NCI-H82 (cell line): ENCODE results near the gene GOLIM4.

Experiments
- DNase-seq: peaks from one replicate; lab custom pipeline; 2025; lab: John Stamatoyannopoulos, UW

Gene GOLIM4

DNA sequence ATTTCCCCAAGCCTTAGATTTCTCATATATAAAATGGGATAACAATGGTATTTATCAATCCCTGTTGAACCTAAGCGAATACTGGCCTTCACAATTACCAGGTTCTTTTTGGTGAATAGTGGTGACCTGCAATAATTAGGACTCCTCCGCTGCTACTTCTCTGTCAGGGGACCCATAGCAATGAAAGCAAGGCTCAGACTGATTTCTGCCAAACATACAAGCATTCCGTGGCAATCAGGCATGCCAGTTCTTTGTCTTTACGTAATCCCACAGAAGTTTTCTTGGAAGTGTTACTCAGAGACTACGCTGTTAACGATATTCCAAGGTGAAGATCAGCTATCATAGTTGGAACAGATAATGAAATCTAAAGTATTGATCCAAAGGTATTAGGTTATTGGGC, 105.7 kb downstream of the GOLIM4 start:
- no peak for DNase-seq

DNA sequence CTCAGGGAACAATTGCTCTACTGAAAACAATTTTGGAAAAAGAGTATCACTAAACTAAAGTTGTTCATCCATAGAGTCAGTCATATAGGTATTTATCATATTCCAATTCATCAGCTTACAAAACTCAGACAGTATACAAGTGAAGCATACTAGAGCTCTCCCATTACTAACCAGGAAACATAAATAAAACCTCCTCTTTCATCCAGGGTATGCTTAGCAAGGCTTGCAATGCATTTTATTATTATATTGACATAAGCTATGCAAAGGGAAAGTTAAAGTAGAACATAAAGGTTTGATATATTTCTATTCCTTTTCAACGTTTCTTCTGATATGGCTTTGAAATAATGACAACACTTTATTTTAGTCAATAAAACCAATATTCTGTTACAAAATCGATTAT, 106.7 kb downstream of the GOLIM4 start:
- no peak for DNase-seq

DNA sequence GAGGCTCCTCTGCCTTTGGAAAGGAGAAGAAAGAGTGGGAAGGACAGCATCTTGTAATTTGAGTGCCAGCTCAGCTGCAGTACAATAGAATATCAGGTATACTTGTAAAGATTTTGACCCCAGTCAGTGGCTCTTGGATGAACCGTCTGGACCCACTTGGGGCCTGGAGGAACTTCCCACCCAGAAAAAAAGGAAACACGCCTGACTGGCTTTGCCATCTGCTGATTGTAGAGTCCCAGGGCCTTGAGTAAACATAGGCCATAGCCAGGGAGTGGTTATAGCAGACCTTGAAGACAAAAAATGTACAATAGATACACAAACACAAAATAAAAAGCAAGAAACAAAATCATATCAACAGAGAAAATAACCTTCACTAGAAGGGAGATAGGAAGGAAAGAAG, 112.1 kb downstream of the GOLIM4 start:
- DNase-seq: no peak

DNA sequence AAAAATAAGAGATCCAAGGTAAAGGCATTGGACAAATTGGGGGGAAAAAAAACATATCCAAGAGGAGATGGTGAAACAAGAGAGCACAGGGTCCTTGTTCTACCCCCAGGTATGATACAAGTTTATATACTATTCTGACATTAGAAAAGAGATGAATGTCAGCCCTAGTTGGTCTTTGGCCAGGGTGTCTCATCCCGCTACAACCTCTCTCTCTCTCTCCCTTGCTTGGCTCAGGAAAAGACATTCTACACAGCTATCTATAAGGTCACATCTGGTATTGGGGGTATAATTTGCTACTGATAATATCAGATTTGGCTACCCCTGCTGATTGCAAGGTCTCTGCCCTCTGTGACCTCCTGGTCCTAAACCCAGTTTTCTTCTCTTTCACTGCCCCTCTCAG, 117.2 kb downstream of the GOLIM4 start:
- no peak for DNase-seq

DNA sequence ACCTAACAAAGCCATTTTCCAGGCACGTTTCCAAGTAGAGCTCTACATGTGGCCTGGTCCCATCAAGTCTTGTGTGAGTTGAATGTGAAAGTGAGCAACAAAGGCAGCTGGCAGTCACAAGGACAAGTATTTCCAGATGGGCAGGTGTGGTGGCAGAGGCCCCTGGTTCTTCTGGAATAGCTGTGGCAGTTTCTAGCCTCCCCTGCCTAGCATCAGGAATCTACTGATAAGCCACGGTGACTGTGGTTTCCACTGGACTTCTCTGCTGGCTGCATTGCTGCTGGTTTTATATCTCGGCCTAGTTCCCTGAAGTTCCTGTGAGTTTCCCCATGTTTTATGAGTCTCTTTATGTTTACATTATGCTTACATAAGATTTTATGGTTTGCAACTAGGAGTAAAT, 117.7 kb downstream of the GOLIM4 start:
- no peak for DNase-seq

DNA sequence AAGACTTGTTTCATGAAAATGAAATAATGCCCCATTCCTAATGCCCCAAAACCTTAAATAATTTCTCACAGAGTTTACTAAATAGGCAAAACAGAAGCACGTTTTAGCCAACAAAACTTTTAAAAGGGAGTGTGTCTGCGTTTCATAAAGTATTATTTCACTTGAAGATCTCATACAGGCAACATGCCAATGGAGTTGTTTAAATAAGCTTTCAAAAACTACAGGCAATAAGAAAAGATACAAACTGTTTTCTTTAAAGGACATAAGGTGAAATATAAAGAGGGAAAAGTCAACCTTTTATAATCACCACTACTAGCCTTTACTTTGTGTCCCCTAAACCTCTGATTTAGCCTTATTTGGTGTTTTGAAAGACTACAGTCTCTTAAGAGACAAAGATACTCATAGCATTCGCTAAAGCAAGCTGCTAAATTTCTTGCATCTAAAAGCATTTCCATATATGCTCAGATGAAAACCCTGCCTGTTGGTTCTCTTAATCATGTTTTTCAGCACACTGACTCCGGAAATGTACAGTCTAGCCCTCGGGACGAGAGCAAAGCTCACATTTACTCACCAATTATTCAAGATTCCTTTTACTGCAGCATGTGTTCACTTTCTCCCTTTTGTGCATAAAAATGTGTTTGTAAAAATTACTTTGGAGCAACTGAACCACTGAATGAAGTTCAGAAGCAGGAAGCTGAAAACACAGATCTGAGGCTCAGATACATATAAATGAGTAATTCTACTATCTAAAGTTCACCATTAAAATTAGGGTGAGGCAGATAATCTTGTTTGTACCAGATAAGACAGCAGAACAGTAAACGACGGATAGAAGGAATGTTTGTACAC, 119.0 kb downstream of the GOLIM4 start:
- DNase-seq: no peak

DNA sequence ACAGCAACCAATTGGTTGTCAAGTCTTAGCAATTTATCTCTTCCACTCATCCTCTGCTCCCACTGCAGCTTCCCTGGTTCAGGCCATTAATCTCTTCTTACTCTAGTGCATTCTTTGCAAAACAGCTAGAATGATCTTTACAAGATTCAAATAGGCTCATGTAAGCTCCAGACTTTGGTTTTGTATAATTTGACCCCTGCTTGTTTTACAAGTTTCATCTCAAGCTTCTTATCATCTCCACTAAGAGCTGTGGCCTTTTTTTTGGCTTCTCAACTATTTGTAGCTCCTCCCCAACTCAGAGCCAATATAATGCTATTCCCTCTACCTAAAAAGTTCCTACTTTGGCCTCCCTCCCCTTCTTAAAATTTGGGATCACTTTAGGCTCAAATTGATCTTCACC, 121.8 kb downstream of the GOLIM4 start:
- DNase-seq: no peak

DNA sequence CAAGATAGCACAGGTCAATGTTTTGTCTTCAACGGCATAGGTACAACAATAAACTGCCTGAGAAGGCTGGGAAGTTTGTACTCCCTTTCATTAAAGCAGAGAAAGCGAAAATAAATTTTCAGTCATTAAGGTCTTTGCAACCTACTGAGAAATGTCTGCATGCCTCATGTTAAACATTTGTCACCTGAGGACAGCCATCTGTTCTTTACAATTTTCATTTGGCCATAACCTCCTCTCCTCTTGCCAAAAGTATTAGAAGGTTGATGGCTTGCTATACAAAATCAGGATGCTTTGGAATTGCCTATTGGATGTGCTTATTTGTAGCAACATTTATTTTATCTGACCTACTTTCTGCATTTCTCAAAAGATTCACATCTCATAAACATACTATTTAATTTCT, 122.7 kb downstream of the GOLIM4 start:
- no peak for DNase-seq

DNA sequence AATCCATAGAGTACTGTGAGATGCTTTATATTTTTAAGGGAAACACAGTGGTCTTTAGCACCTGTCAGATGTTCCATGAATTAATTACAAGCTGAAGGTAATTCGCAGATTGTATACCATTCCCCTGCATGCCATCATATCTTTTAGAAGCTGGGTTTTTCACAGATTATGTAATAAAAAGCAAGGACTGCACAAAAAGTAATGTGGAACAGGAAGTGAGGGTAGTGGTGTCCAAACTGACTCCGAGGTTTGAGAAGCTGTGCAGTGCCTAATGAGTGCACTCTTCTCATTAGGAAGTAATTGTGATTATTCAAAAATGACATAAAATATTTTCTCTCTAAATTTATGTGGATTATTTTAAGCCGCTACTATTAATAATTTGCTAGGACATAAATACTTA, 123.2 kb downstream of the GOLIM4 start:
- DNase-seq: no peak

DNA sequence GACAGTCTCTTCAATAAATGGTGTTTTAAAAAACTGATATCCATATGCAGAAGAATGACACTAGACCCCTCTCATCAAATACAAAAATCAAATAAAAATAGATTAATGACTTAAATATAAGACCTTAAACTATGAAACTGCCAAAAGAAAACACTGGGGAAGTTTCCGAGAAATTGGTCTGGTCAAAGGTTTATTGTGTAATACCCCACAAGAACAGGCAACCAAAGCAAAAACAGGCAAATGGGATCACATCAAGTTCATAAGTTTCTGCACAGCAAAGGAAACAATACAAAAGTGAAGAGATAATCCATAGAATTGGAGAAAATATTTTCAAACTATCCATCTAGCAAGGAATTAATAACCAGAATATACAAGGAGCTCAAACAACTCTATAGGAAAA, 126.2 kb downstream of the GOLIM4 start:
- no peak for DNase-seq

DNA sequence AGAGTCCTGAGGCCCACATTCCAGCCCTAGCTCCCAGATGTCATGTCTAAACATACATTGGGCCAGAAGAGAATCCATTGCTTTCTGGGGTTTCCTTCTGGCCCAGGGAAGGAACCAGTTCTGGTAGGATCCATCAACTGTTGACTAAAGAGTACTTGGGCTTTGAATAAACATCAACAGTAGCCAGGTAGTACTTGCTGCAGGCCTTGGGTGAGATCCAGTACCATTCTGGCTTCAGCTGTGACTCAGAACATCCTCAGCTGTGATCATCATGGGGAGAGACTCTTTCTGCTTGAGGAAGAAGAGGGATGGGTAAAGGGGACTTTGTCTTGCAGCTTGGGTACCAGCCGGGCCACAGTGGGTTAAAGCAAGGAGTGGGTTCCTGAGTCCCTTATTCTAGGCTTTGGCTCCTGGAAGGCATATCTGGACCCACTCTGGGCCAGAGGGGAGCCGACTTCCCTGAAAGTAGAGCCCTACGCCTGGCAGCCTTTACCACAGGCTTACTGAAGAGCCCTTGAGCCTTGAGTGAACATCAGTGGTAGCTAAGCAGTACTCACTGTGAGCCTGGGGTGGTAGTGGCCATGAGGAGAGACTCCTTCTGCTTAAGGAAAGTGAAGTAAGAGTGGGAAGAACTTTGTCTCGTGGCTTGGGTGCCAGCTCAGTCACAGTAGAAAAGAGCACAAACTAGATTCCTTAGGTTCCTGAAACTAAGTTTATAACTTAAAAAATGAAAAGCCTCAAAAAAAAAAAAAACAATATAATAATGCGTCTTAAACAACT, 128.3 kb downstream of the GOLIM4 start:
- no peak for DNase-seq
